Left kidney (tissue), 8 donors: ENCODE measurements around the gene ANKRD13A. TPM values are rescaled to one million over a fixed set of nuclear protein-coding genes. Genes with fewer than 3 reads are reported as not detected.

ENCODE experiments used
- DNase-seq: peaks from one replicate; pipeline ENCODE4 v3.0.0-alpha.2; 2013
- long read RNA-seq, 8 donors: transcript quantifications; one replicate each; lab custom pipeline, GENCODE V29; 2026
- polyA plus RNA-seq: library from polyadenylated mRNA; unstranded; fragments of 120-200 nt; gene quantifications from one replicate; pipeline ENCODE4 v1.2.1, GENCODE V29; 2013; ENCODE audit not compliant: insufficient read length

ANKRD13A gene
- polyA plus RNA-seq, result 50.5 TPM
- long read RNA-seq, donor 1, full-length matches to known transcripts, result 4 of 4 reads
- long read RNA-seq, donor 1, partial matches to known transcripts, result 0 of 4 reads
- long read RNA-seq, donor 1, other reads (novel, unspliced or antisense), result 0 of 4 reads
- long read RNA-seq, donor 2, full-length matches to known transcripts, result 7 of 41 reads
- long read RNA-seq, donor 2, partial matches to known transcripts, result 0 of 41 reads
- long read RNA-seq, donor 2, other reads (novel, unspliced or antisense), result 34 of 41 reads
- long read RNA-seq, donor 3, full-length matches to known transcripts, result 3 of 31 reads
- long read RNA-seq, donor 3, partial matches to known transcripts, result 0 of 31 reads
- long read RNA-seq, donor 3, other reads (novel, unspliced or antisense), result 28 of 31 reads
- long read RNA-seq, donor 4, result 0 reads
- long read RNA-seq, donor 5, full-length matches to known transcripts, result 3 of 3 reads
- long read RNA-seq, donor 5, partial matches to known transcripts, result 0 of 3 reads
- long read RNA-seq, donor 5, other reads (novel, unspliced or antisense), result 0 of 3 reads
- long read RNA-seq, donor 6, full-length matches to known transcripts, result 1 of 45 reads
- long read RNA-seq, donor 6, partial matches to known transcripts, result 18 of 45 reads
- long read RNA-seq, donor 6, other reads (novel, unspliced or antisense), result 26 of 45 reads
- long read RNA-seq, donor 7, full-length matches to known transcripts, result 3 of 20 reads
- long read RNA-seq, donor 7, partial matches to known transcripts, result 17 of 20 reads
- long read RNA-seq, donor 7, other reads (novel, unspliced or antisense), result 0 of 20 reads
- long read RNA-seq, donor 8, full-length matches to known transcripts, result 3 of 12 reads
- long read RNA-seq, donor 8, partial matches to known transcripts, result 9 of 12 reads
- long read RNA-seq, donor 8, other reads (novel, unspliced or antisense), result 0 of 12 reads

DNA sequence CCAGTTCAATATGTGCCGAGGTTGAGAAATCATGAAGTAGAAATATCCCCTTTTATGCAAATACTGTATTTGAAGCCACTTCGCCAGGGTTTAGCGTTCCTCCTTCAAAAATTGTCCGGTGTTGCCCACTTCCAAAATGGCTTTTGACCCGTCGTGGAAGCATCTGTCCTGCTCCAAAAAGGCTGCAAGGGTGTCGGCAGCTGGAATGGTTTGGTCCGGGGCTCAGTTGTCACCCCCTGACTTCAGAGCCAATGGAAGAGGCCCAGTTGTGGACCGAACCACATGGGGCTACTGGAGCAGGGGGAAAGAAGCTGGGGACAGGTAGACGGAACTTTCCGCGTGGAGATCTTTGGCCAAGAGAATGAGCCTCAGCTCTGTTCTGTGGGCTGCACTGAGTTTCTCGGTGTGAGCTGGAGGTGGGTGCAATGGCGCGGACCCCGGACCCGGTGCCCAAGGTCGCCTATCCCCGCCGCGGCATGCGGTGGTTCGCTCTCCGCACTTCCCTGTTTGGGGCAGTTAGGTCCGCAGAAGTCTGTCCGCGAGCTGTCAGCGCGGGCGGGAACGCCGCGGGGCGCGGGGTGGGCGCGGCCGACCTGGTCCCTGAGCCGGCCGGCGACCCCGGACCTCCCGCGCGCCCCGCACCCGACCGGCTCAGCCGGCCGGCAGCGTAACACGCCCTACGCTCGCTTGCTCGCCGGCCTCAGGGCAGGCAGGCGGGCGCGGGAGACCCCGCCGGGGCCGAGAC lies at the start of gene ANKRD13A:
Gene ANKRD13A, plus strand, starts transcription at position 527 of the 745 bp plus-strand sequence. CDS start 259 bp downstream, outside the sequence.
- DNase-seq, result peak; percentile 94

DNA sequence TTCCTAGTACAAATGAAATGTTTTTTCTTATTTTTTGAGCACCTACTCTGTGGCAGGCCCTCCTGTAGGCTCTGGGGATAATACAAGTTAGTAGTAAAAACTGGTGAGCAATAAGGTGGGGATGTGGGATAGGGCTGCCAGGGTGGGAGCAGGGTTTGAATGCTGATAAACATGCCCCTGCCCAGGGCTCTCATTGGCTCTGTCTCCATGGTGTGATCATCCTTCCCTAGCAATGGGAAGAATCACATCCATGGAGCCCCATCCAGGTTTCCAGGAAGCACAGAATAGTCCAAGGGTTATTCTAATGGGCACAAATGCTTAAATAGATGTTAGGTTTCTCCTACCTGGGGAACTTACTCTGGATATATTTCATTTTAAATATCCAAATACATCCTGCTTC lies 48.6 kb upstream of the ANKRD13A start:
- DNase-seq, result no peak

DNA sequence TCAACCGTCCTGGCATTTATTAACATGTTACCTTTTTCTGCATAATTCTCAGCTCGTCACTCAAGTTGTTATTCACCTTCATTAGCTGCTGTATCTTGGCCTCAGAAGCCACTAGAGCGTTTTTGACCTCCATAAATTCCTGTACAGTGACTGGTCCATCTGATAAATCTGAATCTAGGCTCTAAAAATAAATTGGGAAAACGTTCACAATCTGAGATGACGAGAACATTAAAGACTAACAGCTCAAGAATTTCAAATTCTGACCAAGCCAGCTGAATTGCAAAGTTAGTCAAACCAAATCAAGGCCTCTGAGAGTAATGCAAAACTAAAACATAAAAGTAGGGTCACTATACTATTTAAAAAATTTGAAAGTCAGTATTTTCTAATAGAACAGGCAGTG lies 48.1 kb upstream of the ANKRD13A start:
- DNase-seq, result no peak

DNA sequence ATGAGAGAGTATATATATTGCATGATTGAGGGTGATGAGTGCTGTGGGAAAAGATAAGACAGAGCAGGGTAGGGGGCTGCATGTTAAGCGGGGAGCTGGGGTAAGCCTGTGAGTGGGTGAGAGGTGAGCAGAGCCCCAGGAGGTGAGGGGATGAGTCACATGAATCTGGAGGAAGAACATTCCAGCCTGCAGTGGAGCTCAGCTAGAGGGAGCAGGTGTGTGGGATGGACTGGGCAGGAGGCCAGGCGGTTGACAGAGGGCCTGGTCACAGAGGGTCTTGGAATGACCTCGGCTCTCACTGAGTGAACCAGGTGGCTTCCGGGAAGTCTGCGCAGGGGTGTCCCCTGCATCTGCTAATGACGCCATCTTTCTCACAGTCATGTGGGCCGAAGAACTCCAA lies 47.5 kb upstream of the ANKRD13A start:
- DNase-seq, result no peak

DNA sequence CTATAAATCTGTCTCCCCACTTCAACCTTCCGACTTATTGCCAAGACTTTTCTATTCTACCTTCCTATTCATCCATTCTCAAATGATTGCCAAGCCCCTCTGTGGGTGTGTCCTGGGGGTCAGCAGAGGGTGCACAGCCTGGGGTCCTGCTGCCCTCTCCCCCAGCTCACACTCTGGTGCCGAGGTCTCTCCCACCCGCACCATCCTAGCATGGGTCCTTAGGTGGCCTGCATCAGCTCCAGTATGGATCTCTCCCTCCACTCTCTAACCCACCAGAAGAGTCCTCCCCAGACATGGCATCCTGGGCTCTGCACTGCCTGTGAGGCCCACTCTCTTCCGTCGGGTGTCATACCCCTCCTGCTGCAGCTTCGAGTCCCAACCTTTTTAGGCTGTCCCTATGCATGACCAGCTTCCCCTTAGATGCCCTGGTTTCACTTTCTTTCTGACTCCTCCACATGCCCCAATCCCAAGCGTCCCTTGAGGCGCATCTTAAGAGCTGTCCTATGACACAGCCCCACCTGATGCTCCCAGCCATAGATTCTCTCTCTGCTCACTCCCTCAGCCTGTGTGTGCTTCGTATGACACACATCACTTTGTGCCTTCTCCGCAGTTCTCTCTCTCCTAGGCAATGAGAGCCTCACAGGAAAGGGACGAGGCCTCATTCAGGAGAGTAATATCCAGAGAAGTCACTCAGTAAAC lies 46.9 kb upstream of the ANKRD13A start:
- DNase-seq, result no peak

DNA sequence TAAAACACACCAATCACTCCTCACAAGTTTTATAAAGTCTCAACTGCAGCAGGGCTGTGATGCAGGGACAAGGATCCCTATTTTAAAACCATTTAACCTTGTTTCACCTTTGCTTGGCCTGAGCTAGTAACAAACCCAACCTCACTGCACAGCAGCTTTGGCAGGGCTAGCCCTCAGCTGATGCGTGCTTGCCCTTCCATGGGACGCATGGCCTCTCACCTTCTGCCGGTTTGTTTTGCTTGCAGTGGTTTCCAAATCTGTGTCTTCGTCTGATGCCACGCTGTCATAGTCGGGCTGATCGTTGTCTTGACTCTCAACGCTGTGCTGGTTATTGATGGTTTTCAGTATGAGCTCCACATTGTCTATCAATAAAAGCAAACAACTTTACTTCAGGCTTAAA lies 46.4 kb upstream of the ANKRD13A start:
- no peak for DNase-seq

DNA sequence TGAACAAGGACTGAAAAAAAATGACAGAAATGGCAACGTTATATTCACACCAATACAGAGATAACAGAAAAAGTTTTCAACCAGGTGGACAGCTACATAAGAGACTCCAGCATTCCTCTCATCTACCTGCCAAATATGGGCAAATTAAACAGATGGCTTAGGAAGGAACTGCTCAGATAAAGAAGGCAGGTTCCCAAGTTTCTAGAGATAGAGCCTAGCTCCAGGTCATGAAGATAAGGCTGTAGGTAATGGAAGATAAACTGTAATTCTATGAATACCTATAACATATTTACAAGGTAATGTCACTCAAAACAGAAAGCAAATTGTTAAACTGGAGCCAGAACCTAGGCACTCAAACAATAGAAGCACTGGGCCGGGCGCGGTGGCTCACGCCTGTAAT lies 45.6 kb upstream of the ANKRD13A start:
- DNase-seq, result no peak

DNA sequence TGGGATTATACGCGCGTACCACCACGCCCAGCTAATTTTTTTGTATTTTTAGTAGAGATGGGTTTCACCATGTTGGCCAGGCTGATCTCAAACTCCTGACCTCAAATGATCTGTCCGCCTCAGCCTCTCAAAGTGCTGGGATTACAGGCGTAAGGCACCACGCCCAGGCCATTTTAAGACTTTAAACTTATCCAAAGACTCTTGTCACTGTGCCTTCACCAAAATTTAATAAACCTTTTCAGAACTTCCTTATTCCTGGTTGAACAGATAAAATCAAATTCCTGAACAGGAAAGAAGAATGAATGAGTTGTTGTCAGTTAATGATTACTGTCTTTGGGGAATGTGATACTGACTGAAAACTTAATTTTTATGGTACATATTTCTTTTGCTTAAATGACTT lies 40.9 kb upstream of the ANKRD13A start:
- DNase-seq, result no peak

DNA sequence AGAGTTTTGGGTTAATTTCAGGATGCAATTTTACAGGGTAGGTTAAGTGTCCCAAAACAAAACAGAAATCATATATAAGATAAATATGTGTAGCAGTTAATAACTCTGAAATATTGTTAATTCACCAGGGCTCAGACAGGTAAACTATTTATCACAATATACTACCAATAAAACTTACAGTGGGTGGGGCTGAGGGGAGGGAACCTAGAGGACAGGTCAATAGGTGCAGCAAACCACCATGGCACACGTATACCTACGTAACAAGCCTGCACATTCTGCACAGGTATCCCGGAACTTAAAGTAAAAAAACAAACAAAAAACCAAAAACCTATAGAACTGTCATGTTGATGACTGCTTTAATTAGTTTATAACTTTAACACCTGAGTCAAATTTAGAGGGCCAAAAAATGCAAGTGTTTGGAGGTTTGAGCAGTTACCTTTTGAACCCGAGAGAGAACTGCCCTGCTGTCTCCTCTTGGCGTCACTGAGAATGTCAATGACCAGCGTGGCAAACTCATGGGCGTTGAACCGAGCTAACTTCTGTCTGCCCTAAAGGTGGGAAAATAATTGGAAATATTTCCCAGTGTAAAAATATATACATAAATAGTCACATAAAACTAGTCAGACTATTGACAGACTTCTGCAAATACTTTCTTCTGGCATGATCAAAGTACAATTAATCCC lies 39.7 kb upstream of the ANKRD13A start:
- DNase-seq, result no peak

DNA sequence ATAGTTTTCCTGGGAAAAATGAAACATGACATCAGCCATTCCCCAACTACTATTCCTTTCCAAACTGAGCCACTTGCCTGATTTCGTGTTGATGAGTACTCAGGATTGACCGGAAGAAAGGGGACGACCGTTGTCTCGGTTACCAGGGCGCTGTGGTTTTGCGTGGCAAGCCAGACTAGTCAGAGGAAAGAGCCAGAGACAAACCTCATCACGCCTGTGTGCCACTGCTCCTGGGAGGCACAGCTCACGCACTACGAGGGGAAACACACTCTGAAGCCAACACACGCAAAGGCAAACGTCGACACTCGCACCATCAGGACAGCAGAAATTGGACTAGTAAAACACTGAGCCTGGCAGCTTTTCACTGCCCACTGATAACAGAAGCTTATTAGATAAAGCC lies 38.0 kb upstream of the ANKRD13A start:
- no peak for DNase-seq

DNA sequence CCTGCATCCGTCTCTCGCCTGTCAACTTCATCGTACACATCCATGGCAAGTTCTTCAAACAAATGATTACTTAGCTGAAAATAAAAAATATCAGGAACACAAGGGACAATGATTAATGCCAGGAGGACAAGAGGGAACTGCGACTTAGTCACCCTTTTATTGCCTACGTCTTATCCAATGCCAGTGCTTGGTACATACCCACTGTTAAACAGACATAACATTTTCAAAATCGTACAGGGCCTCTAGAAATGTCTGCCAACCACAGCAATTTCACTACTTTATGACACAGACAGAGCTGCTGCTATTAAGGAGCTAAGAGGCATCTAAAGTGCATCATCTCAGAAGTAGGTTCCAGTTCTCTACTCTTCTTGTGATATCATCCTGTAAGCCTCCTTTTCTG lies 37.6 kb upstream of the ANKRD13A start:
- no peak for DNase-seq

DNA sequence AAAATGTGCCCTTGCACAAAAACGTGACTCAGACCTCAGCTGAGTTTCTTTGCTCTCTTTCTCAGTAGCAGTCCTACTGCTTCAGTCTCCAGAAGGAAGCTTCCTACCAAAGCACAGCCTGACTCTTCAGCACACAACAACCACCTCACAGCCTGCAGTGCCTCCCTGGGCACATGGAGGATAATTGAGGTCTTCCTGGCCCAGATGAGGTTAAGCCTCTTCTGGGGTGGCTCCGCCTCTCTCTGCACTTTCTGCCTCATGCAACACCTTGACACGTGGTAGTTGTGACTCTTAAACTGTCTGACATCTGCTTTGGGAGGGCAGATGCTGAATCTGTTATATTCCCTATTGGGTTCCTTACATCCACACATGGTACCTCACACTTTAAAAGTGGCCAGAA lies 36.8 kb upstream of the ANKRD13A start:
- DNase-seq, result no peak

DNA sequence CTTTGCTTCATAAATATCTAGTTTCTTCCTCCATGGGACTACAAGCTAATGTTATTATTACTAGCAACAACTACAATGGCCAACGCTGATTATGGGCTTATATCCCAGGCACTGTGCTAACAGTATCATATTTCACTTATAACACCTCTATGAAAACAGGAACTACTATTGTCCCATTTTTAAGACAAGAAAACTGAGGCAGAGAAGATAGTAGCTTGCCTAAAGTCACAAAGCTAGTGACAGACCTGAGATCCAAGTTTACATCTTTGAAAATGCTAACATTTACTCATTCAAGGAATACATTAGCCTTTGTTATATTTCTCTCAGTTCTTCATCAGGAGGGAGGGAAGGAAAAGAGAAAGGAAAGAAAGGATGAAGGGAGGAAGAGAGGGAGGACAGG lies 35.9 kb upstream of the ANKRD13A start:
- no peak for DNase-seq

DNA sequence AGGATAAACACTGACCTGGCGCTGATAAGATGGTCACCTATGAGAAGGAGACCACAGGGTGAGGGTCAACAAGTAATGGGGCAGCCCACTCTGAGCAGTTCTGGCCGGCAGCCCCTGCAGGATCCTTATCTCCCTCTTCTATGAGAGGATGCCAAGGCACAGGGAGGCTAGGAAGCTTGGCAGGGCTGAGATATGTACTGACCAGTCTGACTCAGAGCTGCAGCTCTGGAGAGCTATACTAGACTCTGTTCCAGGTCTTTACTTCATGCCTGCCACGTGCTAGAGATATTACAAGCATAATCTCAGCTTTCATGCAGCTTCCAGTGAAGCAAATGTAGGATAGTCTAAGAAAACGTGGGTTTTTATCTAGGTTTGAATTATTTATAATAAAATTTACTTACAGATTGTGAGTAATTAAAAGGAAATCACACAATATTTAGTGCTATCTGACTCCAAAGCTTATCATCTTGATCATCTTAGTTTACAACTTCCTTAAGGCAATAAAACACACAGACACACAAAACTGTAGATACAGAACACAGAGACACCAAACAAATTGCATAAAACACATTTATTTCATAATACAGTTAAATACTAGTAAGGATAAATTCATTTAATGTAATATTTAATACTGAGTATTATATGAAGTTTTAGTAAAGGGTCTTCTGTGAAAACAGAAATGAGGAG lies 35.3 kb upstream of the ANKRD13A start:
- no peak for DNase-seq

DNA sequence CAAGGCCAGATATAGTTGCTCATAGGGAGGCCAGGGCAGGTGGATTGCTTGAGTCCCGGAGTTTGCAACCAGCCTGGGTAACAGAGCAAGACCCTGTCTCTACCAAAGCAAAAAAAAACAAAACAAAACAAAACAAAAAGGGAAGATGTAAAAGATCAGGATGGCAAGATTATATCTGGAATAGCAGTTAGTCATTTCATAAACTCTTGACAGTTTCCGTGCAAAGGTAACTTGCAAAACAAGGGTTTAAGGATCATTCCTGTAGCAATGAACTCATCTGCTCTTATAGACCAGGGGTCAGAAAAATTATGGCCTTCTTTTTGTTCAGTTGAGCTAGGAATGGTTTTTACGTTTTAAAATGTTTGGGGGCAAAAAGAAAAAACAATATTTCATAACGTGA lies 32.7 kb upstream of the ANKRD13A start:
- no peak for DNase-seq

DNA sequence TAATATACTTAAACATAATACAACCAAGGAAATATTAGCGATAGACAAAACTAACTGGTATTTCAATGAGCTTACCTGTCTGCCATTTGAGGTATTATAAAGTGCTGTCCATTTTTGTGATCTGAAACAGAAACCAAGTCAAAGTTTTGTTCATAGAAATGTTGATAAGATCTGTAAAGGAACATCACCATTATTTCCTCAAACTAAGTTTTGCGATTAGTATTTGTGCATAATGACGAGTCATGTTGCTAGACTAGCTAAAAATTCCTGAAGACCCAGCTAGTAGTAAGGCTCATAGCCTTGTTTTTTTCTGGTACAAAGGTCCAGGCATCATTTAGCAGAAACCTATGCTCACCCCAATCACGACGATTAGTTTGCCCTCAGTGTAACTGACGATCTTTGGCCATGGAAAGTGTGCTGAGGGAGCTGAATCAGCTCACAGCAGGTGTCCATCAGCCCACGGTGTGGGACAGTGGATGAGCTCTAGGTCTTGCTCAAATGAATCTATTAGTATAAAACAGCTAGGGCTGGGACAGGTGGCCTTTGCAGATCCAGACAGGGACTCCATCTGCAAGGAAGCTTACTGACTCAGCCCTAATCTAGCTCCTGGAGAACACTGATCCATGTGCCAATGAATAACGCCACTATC lies 31.7 kb upstream of the ANKRD13A start:
- DNase-seq, result no peak

DNA sequence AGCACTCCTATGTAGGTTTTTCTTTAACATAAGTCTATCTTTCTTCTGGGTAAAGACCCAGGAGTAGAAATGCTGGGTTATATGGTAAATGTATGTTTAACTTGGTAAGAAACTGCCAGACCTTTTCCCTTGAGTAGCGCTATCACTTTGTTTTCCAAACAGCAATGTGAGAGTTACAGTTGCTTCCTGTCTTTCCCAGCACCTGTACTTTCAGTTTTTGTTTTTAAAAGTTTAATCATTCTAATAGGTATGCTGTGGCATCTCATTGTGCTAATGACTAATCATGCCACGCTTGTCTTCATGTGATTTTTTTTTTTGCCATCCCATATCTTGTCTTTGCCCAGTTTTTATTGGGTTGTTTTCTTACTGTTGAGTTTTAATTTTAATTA lies 31.2 kb upstream of the ANKRD13A start:
- no peak for DNase-seq

DNA sequence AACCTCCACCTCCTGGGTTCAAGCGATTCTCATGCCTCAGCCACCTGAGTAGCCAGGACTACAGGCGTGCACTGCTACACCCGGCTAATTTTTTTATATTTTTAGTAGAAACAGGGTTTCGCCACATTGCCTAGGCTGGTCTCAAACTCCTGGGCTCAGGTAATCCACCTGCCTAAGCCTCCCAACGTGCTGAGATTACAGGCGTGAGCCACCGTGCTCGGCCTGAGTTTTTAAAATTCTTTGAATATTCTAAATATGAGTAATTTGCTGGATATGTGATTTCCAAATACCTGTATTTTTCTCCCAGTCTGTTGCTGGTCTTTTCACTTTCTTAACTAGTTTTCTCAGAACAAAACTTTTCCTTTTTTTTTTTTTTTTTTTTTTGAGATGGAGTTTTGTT lies 30.4 kb upstream of the ANKRD13A start:
- no peak for DNase-seq

DNA sequence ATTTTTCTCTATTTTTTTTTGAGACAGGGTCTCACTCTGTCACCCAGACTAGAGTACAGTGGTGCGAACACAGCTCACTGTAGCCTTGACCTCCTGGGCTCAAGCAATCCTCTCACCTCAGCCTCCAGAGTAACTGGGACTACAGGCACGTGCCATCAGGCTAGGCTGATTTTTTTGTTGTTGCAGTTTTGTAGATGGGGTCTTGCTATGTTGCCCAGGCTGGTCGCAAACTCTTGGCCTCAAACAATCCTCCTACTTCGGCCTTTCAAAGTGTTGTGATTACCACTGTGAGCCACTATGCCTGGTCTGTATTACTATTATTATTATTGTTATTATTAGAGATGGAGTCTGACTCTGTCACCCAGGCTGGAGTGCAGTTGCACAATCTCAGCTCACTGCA lies 26.4 kb upstream of the ANKRD13A start:
- DNase-seq, result no peak

DNA sequence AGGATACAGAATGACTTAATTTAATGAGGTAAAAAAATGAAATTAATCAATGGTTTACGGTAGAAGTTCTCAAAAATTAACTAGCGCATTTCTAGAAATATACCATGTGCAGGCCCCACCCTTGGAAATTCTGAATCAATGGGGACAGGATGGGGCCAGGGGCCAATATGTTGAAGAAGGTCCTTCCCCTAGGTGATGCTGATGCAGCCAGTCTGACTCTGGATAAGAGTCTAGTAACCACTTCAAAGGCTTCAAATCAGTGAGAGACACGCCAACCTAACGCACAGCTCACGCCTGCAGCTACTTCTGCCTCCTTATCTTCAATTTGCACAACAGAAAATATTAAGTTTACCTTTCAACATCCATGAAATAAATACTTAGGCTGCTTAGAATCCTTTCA lies 17.9 kb upstream of the ANKRD13A start:
- no peak for DNase-seq
